Retina (tissue), 1 donor: Measurements from ENCODE around the gene COL6A2.
"Not testable (repeated sequence)": the region's sequence is repeated elsewhere in the genome, so short reads cannot be mapped to it uniquely, and the experiment has no call there.

ENCODE experiments used
- DNase-seq: peaks from one replicate; pipeline ENCODE4 v3.0.0-alpha.2; 2016

Gene COL6A2

GRCh38 chr21:46079352-46080170 lies 18.4 kb upstream of the COL6A2 start:
- DNase-seq: no peak

GRCh38 chr21:46080171-46081021 lies 17.5 kb upstream of the COL6A2 start:
- no peak for DNase-seq

- no peak for DNase-seq
Observed at GRCh38 chr21:46081022-46081861, 16.7 kb upstream of the COL6A2 start.

- DNase-seq: no peak
Observed at GRCh38 chr21:46081862-46082712, 15.8 kb upstream of the COL6A2 start.

GRCh38 chr21:46082713-46082962 lies 15.3 kb upstream of the COL6A2 start:
- no peak for DNase-seq

- no peak for DNase-seq
Observed at GRCh38 chr21:46082963-46083790, 14.7 kb upstream of the COL6A2 start.

GRCh38 chr21:46083791-46084561 lies 13.9 kb upstream of the COL6A2 start:
- no peak for DNase-seq

- no peak for DNase-seq
Observed at GRCh38 chr21:46084709-46085108, 13.2 kb upstream of the COL6A2 start.

GRCh38 chr21:46085259-46085658 lies 12.7 kb upstream of the COL6A2 start:
- DNase-seq: not testable (repeated sequence)

- no peak for DNase-seq
Observed at GRCh38 chr21:46087641-46088040, 10.3 kb upstream of the COL6A2 start.

- DNase-seq: no peak
Observed at GRCh38 chr21:46088189-46088588, 9.7 kb upstream of the COL6A2 start.

GRCh38 chr21:46089285-46089684 lies 8.6 kb upstream of the COL6A2 start:
- no peak for DNase-seq

- no peak for DNase-seq
Observed at GRCh38 chr21:46091118-46091517, 6.8 kb upstream of the COL6A2 start.

- no peak for DNase-seq
Observed at GRCh38 chr21:46091631-46092025, 6.3 kb upstream of the COL6A2 start.

GRCh38 chr21:46092026-46092764 lies 5.7 kb upstream of the COL6A2 start:
- DNase-seq: no peak

- no peak for DNase-seq
Observed at GRCh38 chr21:46092811-46093667, 4.9 kb upstream of the COL6A2 start.

GRCh38 chr21:46093668-46094400 lies 4.1 kb upstream of the COL6A2 start:
- no peak for DNase-seq

- no peak for DNase-seq
Observed at GRCh38 chr21:46094401-46095082, 3.4 kb upstream of the COL6A2 start.
